Bronchial epithelial cell (primary cell): ENCODE measurements around the gene ASB1. TPM values are rescaled to one million over a fixed set of nuclear protein-coding genes. Genes with fewer than 3 reads are reported as not detected.

Experiments used
- DNase-seq: peaks from one replicate; pipeline ENCODE4 v3.0.0-alpha.2; 2010; ENCODE audit warnings: low read depth
- FAIRE-seq: peaks from 2 replicates; lab custom pipeline; 2011; peaks lifted over from hg19 to GRCh38; lab: Jason Lieb, UNC
- H3K27me3 ChIP-seq: 2 replicates; pipeline ENCODE4 v1.5.1; 2011; ENCODE audit warnings: low read length; ENCODE audit not compliant: control insufficient read depth, insufficient read depth
- H3K36me3 ChIP-seq: 2 replicates; pipeline ENCODE4 v1.5.1; 2011; ENCODE audit warnings: low read length; ENCODE audit not compliant: control insufficient read depth, insufficient read depth
- H3K4me3 ChIP-seq: 2 replicates; pipeline ENCODE4 v1.5.1; 2011; ENCODE audit warnings: mild to moderate bottlenecking, low read depth, low read length, control low read depth
- total RNA-seq: library from RNA; depleted of rRNA; stranded (reverse); fragments of >200 nt; gene quantifications from 2 replicates; pipeline ENCODE4 v1.2.1, GENCODE V29; 2014
- TF ChIP-seq, protein P1 (sequence below): IDR thresholded peaks from 2 replicates; pipeline ENCODE4 v1.5.1; 2011; ENCODE audit warnings: mild to moderate bottlenecking, moderate library complexity, low read length, control low read depth, inconsistent platforms; ENCODE audit not compliant: insufficient read depth, severe bottlenecking

ASB1 gene
- total RNA-seq, 1 donor from 2014 or later, result 41.9 TPM

DNA sequence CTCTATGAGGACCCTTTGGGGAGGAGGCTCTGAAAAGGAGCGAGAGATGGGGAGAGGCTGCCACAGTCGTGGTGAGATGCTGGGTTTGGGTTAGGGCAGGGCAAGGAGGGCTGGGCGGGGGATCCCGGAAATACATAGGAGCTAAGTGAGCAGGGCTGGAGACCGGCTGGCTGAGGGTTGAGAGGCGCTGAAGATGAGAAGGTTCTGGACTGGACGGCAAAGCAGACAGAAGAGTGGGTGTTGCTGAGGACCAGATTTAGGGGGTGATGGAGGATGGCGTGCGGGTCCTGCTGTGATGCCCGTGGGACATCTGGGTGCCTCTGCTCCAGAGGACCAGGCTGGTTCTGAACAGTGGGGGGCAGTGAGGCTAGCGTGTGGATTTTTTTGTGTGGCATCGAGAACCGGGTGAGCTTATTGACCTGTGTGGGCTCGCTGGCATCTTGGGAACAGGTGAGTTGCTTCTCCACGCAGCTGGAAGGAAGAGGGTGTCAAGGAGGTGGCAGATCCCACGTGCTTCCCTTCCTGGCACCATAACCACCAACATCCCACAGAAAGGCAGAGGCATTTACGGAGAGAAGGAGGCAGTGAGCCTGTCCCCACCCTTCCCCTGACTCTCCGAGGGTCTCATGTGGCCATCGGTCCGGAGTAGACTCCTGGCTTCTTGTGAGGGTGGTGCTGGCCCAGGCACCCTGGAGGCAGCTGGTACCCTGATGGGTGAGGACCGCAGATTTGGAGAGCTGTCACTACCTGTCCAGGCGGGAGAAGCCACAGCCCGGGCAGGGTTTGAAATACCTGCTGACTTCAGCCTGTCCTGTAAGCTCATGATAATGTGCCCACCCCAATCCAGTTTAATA, 70.3 kb downstream of the ASB1 start:
- Histone ChIP-seq H3K36me3 (no peaks in the 10 kb centered on the region), H3K27me3 (no peaks in the 10 kb centered on the region), H3K4me3 (no peak overlapping the region)
- FAIRE-seq (peak; percentile 18), DNase-seq (no peak)
- TF ChIP-seq, protein P1, sequence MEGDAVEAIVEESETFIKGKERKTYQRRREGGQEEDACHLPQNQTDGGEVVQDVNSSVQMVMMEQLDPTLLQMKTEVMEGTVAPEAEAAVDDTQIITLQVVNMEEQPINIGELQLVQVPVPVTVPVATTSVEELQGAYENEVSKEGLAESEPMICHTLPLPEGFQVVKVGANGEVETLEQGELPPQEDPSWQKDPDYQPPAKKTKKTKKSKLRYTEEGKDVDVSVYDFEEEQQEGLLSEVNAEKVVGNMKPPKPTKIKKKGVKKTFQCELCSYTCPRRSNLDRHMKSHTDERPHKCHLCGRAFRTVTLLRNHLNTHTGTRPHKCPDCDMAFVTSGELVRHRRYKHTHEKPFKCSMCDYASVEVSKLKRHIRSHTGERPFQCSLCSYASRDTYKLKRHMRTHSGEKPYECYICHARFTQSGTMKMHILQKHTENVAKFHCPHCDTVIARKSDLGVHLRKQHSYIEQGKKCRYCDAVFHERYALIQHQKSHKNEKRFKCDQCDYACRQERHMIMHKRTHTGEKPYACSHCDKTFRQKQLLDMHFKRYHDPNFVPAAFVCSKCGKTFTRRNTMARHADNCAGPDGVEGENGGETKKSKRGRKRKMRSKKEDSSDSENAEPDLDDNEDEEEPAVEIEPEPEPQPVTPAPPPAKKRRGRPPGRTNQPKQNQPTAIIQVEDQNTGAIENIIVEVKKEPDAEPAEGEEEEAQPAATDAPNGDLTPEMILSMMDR, result no peak

DNA sequence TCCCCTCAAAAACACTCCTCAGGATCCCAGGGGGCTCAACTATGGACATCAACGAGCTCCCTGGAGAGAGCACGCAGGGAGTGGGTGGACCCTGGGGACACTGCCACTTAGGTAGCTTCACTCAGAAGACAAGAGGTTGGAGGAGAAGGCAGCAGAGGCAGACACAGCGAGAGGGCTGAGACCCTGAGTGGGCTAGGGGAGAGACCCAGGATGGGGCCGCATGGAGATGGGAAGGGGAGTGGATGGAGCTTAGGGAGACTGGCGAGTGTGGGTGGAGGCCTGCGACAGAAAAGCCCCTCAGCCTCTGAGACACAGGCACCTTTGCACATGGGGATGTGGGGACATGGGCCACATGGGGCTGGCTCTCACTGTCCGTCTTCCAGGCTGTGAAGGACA, 70.9 kb downstream of the ASB1 start:
- Histone ChIP-seq H3K36me3 (no peaks in the 10 kb centered on the region), H3K4me3 (no peak overlapping the region), H3K27me3 (no peaks in the 10 kb centered on the region)
- no peak for DNase-seq
- FAIRE-seq, result no peak
- TF ChIP-seq, protein P1, result no peak

DNA sequence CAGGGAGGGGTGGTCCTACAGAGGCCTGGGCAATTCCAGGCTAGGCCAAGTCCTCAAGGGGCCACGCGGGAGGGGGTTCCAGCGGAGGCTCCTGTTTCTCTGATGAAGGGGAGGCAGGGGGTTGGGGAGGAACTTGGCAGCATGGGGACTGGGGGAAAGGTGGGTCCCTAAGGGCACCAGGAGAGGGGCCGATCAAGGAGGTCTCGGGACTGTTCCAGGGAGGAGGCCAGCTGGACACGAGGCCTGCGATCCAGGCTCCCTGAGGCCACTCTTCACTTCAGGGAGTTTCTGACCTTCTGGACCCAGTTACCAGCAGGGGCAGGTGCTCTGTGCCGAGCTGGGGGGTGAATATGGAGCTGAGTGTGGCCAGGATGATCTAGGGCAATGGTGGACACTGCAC, 71.5 kb downstream of the ASB1 start:
- no peaks in the 10 kb centered on the region for H3K36me3 ChIP-seq
- DNase-seq (no peak), FAIRE-seq (no peak)
- TF ChIP-seq, protein P1, result no peak
- H3K27me3 ChIP-seq, result no peaks in the 10 kb centered on the region
- no peak overlapping the region for H3K4me3 ChIP-seq

DNA sequence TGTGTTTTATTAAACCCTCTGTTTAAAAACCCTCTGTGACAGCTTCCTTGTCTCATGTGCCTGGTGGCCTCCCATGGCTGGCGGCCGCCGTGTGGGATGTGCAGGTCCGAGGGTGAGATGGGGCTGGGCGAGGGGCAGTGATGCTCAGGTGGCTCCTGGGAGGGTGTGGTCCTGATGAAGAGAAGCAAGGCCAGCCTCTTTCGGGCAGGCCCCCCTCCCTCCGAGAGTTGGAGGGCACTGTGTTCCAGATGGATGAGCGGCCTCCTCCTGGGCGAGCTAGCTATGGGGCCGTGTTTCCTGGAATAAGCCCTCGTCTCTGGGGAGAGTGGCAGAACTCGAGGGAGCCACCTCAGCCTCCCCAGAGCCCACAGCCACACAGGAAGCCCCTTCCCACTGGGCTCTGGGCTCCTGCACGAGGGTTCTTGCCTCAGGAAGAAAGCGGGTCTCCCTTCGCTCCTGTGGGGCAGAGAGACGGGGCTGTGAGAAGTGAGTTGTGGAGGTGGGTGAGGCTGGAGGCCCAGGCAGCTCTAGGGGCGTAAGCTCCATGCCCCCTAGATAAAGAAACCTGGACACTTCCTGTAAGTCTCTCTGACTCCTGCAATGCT, 72.1 kb downstream of the ASB1 start:
- no peak for DNase-seq
- TF ChIP-seq, protein P1, result no peak
- H3K27me3 ChIP-seq, result no peaks in the 10 kb centered on the region
- no peaks in the 10 kb centered on the region for H3K36me3 ChIP-seq
- no peak overlapping the region for H3K4me3 ChIP-seq
- FAIRE-seq, result no peak

DNA sequence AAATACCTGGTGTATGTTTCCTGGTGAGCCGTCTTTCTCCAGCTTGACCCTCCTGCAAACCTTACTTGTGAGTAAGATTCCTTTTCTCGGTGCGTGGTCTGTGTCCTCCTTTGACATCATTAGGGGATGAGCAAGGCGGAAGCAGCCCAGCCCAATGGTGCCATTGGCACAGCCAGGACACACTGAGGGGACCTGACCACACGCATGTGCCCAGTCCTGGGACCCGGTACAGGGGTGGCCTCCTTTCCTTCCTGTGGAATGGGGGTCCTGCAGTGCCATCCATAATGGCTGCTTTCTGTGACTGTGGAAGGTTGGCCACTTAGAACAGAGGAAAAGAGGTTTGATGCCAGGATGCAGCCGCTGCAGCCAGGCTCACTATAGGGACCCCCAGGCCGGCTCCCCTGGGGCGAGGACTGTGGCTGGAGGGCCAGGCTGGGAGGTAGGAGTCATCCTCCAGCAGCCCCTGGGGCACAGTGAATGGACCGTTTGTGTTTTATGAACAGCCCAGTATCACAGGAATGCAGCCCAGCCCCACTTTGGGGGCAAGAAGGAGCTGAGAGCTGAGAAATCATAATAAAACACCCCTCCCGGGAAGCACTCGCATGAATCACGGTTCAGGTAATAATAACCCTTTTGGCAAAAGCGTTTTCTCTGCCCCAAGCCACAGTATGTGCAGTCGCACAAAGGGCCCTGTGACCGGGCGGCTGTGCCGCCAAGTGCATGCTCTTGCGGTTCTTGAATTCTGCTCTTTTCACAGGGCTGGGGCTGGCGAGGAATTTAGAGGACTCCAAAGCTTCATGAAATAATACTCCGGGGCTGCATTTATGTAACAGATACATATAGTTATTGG, 73.2 kb downstream of the ASB1 start:
- TF ChIP-seq, protein P1, result no peak
- H3K4me3 ChIP-seq, result no peak overlapping the region
- DNase-seq (no peak), FAIRE-seq (no peak)
- H3K36me3 ChIP-seq, result no peaks in the 10 kb centered on the region
- no peaks in the 10 kb centered on the region for H3K27me3 ChIP-seq
